ENCODE measurements around the gene CPM.

- TF ChIP-seq, protein P1, sequence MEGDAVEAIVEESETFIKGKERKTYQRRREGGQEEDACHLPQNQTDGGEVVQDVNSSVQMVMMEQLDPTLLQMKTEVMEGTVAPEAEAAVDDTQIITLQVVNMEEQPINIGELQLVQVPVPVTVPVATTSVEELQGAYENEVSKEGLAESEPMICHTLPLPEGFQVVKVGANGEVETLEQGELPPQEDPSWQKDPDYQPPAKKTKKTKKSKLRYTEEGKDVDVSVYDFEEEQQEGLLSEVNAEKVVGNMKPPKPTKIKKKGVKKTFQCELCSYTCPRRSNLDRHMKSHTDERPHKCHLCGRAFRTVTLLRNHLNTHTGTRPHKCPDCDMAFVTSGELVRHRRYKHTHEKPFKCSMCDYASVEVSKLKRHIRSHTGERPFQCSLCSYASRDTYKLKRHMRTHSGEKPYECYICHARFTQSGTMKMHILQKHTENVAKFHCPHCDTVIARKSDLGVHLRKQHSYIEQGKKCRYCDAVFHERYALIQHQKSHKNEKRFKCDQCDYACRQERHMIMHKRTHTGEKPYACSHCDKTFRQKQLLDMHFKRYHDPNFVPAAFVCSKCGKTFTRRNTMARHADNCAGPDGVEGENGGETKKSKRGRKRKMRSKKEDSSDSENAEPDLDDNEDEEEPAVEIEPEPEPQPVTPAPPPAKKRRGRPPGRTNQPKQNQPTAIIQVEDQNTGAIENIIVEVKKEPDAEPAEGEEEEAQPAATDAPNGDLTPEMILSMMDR (IDR thresholded peaks at IDR 0.05) = no peak
- TF ChIP-seq EP300 (IDR thresholded peaks at IDR 0.05) (no peak), POLR2AphosphoS5 (IDR thresholded peaks at IDR 0.05) (no peak)
Observed at GRCh38 chr12:68838046-68838886, 94.7 kb downstream of the CPM start.
